ENCODE results near the gene WFDC2.

Gene WFDC2

GRCh38 chr20:45501600-45501999, 32.0 kb downstream of the WFDC2 start:
- DNase-seq: no peak

GRCh38 chr20:45502561-45502960, 33.0 kb downstream of the WFDC2 start:
- DNase-seq: no peak

DNA sequence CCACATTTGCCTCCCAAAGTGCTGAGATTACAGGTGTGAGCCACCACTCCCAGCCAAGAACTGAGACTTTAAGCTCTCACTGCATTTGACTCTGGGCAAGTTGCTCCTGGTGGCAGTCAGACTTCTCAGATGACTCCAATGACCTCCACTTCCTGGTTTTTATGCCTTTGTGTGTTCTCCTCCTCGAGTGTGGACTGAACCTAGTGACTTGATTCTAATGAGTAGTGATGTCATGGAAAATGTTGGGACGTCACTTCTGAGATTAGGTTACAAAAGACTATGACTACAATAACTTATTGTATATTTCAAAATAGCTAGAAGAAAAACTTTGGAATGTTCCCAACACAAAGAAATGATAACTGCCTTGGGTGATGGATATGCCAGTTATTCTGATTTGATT, 33.9 kb downstream of the WFDC2 start:
- no peak for DNase-seq

GRCh38 chr20:45506398-45506797, 36.8 kb downstream of the WFDC2 start:
- no peak for DNase-seq

GRCh38 chr20:45507011-45507820, 37.7 kb downstream of the WFDC2 start:
- no peak for DNase-seq

DNA sequence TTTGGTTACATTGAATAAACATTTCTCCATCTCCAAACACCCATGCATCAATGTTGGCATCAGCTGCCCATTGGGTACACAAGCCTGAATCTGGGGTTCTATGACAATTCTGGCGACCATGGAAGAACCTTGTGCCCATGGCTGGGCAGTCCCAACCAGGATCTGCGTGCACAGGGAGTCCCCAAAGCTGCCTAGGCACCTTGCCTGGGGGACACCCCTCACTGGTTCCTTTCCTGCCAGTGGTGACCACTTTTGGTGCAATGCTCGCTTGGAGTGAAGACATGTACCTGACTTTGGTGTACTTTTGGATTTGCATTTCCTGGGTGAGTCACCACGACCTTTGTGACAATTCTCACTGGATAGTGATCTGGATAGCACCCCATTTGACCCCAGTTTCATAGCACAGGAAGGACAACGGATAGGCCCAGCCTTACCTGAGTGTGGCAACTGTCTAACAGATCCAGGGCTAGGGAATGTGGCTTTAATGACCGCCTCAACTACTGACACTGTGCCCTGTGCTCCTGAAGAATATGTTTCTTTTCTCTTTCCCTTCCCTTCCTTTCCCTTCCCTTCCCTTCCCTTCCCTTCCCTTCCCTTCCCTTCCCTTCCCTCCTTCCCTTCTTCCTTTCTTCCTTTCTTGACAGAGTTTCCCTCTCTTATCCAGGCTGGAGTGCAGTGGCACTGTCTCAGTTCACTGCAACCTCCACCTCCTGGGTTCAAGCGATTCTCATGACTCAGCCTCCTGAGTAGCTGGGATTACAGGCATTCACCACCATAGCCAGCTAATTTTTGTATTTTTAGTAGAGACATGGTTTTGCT, 38.7 kb downstream of the WFDC2 start:
- no peak for DNase-seq

DNA sequence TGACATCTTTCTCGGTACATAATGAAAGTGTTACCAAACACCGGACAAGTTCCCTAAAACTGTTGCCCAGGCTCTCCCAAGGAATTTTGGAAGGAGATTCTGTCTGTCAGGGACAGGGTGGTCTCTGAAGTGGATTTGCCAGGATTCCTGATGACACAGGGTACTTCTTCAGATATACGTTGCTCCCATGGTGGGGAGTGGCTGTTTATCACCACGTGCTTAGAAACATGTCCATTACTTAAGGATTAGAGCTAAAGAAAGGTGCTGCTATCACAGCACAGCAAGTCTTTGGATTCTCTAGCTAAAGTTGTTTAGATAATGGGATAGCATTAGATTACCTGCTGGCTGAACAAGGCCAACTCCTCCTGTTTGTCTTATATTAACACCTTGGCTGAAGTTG, 39.5 kb downstream of the WFDC2 start:
- DNase-seq: no peak

DNA sequence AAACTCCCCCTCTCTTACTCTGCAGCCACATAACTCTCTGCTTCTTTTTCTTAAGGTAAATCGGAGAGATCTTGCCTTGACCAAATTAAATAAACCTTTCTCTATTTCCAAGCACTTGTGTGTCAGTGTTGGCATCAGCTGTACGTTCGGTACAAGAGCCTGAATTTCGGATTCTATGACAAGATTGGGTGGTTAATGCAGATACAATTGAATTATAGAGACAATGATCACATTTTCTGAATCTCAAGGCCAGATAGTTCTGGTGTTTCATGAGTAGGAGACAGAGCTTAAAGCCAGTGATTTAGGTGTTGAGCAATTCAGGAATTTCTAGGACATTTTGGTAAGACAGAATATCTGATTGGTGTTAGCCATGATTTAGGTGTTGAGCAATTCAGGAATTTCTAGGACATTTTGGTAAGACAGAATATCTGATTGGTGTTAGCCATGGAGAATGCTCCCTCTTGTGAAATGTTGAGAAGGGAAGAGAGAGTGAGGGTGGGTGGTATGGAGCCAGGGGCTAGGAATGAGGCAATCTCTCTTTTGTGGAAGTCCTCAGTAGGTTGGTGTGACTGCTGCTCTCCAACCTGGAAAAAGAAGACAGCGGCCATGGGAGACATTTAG, 40.8 kb downstream of the WFDC2 start:
- DNase-seq: no peak

GRCh38 chr20:45515147-45515913, 45.8 kb downstream of the WFDC2 start, which contains the start of gene SPINT3:
TSS of gene SPINT3 (minus strand) at chr20:45515622. CDS start at chr20:45515608, 14 bp downstream.
- DNase-seq: no peak

DNA sequence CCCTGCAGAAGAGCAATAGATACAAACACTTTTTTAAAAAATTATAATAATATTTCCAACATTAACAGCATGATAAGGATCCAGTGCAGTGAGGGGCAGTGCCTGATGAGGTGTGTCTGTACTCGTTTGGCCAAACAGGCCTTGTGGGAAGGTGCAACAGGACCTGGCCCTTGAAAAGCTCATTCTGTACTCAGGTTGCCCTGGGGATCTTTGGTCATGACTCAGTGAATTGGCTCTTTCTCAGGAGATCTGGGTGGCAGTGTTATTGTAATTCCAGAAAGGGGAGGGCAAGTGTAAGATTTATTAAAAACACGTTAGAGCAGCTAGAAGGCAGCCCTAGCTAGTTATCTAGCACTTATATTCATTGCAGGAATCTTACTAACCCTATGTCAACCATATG, 48.7 kb downstream of the WFDC2 start:
- DNase-seq: no peak

DNA sequence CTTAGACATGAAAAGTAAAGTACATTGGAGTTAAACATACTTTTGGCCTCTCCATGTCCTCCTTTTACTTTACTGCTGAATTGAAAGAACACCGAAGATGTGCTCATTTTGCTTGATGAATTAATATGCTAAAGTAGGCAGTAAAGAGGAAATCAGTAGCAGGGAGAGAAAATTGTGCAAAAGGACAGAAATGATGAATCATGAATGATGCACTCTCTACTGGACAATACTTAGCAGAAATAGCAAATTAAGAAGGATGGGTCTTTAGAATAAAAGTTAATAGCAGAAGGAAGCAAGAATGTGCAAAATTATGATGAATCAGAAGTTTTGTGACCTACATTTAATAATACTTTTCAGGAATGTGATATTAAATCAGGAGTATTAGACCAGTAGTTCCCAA, 54.3 kb downstream of the WFDC2 start:
- DNase-seq: no peak

- no peak for DNase-seq
Observed at GRCh38 chr20:45527294-45527693, 57.7 kb downstream of the WFDC2 start.
